Cardiac septum (tissue), 1 donor: ENCODE data around the gene PPIL3. TPM values are rescaled to one million over a fixed set of nuclear protein-coding genes. Genes with fewer than 3 reads are reported as not detected.

ENCODE experiments used
- DNase-seq: peaks from one replicate; pipeline ENCODE4 v3.0.0-alpha.2; 2020; ENCODE audit warnings: low spot score
- intact Hi-C: fragments of 100-400 bp; cut with DNase I; formaldehyde crosslinking; loops from one replicate; pipeline ENCODE4 v1.14.0; 2022
- total RNA-seq: library from RNA; stranded (reverse); fragmentation: NEBNext Ultra II Directional; extraction: Animal tissue kit (Norgen Biotek cat#: 25700); gene quantifications from one replicate; pipeline ENCODE4 v1.2.1, GENCODE V29; 2021
- donor health status: DM: no; HTN: no; CAD: no.

PPIL3 gene
- total RNA-seq, 1 donor from 2014 or later: 19.4 TPM

- DNase-seq: no peak
- intact Hi-C loops: no loop called here
Measured at GRCh38 chr2:200821686-200822245, 67.1 kb downstream of the PPIL3 start.

Other genes with a start within 250 kb of the PPIL3 start
- gene BZW1, start 77.2 kb downstream of the PPIL3 start, total RNA-seq: 99.3 TPM
- gene CLK1, start 24.4 kb downstream of the PPIL3 start, total RNA-seq: 58.3 TPM
- gene NIF3L1, start 294 bp upstream of the PPIL3 start, total RNA-seq: 19.1 TPM
- 24.9 TPM for gene ORC2, start 74.6 kb upstream of the PPIL3 start, total RNA-seq
- gene HYCC2, start 182.6 kb upstream of the PPIL3 start, total RNA-seq: 14.2 TPM
- 278 TPM for gene NDUFB3, start 182.9 kb upstream of the PPIL3 start, total RNA-seq
- gene CFLAR, start 227.1 kb upstream of the PPIL3 start, total RNA-seq: 193 TPM